Tibial nerve (tissue), 4 donors: ENCODE results near the gene TRAPPC5.

Experiments
- CTCF ChIP-seq, 5 experiments: fragments of 200-600 bp in 3 of 5; fragments of 450-650 bp in 2 of 5; sonication (generic) in 3 of 5; IDR thresholded peaks; one replicate each; pipeline ENCODE4 v1.5.1; 2016 to 2019; ENCODE audit warnings: antibody characterized with exemption in 5 of 5, mild to moderate bottlenecking in 3 of 5, moderate library complexity in 2 of 5
- EP300 ChIP-seq, 2 donors: sonication (generic); formaldehyde crosslinking; IDR thresholded peaks; one replicate each; pipeline ENCODE4 v1.6.1; 2017; ENCODE audit warnings: antibody characterized with exemption in 2 of 2, mild to moderate bottlenecking in 1 of 2
- POLR2A ChIP-seq, 2 donors: fragments of 450-650 bp; IDR thresholded peaks; one replicate each; pipeline ENCODE4 v1.6.1; 2017; ENCODE audit warnings: antibody characterized with exemption in 2 of 2, mild to moderate bottlenecking in 2 of 2, moderate library complexity in 2 of 2

DNA sequence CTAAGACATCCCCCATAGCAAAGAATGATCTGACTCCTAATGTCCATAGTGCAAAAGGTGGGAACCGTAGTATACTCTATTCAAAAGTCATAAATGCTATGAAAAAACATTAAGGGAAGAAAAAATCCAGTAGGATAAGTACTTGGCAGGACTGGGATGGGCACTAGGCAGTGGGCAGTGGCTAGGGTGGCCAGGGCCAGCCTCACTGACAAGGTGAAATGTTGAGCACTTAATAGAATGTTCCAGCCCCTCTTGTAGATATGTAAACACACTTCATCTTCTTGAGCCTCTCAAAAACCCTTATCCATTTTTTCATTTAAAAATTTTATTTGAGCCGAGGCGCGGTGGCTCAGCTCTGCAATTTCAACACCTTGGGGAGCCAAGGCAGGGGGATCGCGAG, 52.7 kb downstream of the TRAPPC5 start:
- TF ChIP-seq CTCF (IDR thresholded peaks at IDR 0.05), result no peak
- TF ChIP-seq POLR2A (IDR thresholded peaks at IDR 0.05), result no peak
- no peak for TF ChIP-seq EP300 (IDR thresholded peaks at IDR 0.05)
